Loucy (cell line): ENCODE data around the gene MYO7B.

Source experiments
- CTCF ChIP-seq: fragments of 200-600 bp; sonication (generic); conservative IDR thresholded peaks from 2 replicates; pipeline ENCODE4 v1.5.1; 2014; ENCODE audit warnings: mild to moderate bottlenecking, antibody characterized with exemption, low read length
- EZH2phosphoT487 ChIP-seq: fragments of 200-600 bp; IDR thresholded peaks from 2 replicates; pipeline ENCODE4 v1.6.1; 2018; ENCODE audit warnings: antibody characterized with exemption, mild to moderate bottlenecking, moderate library complexity, borderline replicate concordance

GRCh38 chr2:127673291-127674069 is 138.0 kb downstream of the MYO7B start:
- TF ChIP-seq CTCF (no peak), EZH2phosphoT487 (no peak)
